ENCODE results near the gene ANKRD39. TPM values are rescaled to one million over a fixed set of nuclear protein-coding genes. Genes with fewer than 3 reads are reported as not detected.

The ANKRD39 gene
- total RNA-seq, 1 experiment from 2014 or later = 24.4 TPM

- H3K4me3 ChIP-seq (ENCODE audit: low read depth in 2 of 2, low read length in 2 of 2) = no peak overlapping the region
- intact Hi-C loops (cut with micrococcal nuclease; ENCODE audit: unreplicated experiment) = no loop called here
- in situ Hi-C loops (cut with HindIII; ENCODE audit: low pct_unique_long_range_greater_than_20kb, low sequenced_read_pairs) = no loop called here
- ChIA-PET CTCF (no interaction called here), POLR2A (no interaction called here)
- DNase-seq (ENCODE audit: low read depth, low spot score) (no peak), ATAC-seq (no peak)
- TF ChIP-seq TCF7L2 (IDR thresholded peaks at IDR 0.05; ENCODE audit: low read depth, low read length) = no peak
- TF ChIP-seq CTCF (IDR thresholded peaks at IDR 0.05) = no peak
- no peak for TF ChIP-seq POLR2AphosphoS5 (IDR thresholded peaks at IDR 0.05; ENCODE audit: low read depth, low read length)
- TF ChIP-seq SIN3A (IDR thresholded peaks at IDR 0.05; ENCODE audit: borderline replicate concordance, insufficient read depth, low read depth, low read length) = no peak
- TF ChIP-seq, protein P1, sequence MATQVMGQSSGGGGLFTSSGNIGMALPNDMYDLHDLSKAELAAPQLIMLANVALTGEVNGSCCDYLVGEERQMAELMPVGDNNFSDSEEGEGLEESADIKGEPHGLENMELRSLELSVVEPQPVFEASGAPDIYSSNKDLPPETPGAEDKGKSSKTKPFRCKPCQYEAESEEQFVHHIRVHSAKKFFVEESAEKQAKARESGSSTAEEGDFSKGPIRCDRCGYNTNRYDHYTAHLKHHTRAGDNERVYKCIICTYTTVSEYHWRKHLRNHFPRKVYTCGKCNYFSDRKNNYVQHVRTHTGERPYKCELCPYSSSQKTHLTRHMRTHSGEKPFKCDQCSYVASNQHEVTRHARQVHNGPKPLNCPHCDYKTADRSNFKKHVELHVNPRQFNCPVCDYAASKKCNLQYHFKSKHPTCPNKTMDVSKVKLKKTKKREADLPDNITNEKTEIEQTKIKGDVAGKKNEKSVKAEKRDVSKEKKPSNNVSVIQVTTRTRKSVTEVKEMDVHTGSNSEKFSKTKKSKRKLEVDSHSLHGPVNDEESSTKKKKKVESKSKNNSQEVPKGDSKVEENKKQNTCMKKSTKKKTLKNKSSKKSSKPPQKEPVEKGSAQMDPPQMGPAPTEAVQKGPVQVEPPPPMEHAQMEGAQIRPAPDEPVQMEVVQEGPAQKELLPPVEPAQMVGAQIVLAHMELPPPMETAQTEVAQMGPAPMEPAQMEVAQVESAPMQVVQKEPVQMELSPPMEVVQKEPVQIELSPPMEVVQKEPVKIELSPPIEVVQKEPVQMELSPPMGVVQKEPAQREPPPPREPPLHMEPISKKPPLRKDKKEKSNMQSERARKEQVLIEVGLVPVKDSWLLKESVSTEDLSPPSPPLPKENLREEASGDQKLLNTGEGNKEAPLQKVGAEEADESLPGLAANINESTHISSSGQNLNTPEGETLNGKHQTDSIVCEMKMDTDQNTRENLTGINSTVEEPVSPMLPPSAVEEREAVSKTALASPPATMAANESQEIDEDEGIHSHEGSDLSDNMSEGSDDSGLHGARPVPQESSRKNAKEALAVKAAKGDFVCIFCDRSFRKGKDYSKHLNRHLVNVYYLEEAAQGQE (IDR thresholded peaks at IDR 0.05; ENCODE audit: insufficient read depth in 1 of 2, low read depth in 2 of 2, low read length in 1 of 2) = no peak
- H3K4me1 ChIP-seq (ENCODE audit: control insufficient read depth, insufficient read depth, low read length) = peaks cover 12% of the 10 kb centered on the region
- H3K27me3 ChIP-seq (ENCODE audit: control insufficient read depth, insufficient read depth, low read length) = no peaks in the 10 kb centered on the region
- no peak overlapping the region for H3K27ac ChIP-seq (ENCODE audit: low read length)
- peaks cover 11% of the 10 kb centered on the region; the same call in 1 of the 2 replicates for H3K36me3 ChIP-seq (ENCODE audit: control insufficient read depth, insufficient read depth, low read length)
- no TSS peak for BruUV-seq (replicated peaks)
- no peaks in the 10 kb centered on the region for H3K9me3 ChIP-seq (ENCODE audit: control insufficient read depth, insufficient read depth, low read depth, low read length)
Observed at GRCh38 chr2:96866586-96866985, 8.8 kb upstream of the ANKRD39 start.

DNA sequence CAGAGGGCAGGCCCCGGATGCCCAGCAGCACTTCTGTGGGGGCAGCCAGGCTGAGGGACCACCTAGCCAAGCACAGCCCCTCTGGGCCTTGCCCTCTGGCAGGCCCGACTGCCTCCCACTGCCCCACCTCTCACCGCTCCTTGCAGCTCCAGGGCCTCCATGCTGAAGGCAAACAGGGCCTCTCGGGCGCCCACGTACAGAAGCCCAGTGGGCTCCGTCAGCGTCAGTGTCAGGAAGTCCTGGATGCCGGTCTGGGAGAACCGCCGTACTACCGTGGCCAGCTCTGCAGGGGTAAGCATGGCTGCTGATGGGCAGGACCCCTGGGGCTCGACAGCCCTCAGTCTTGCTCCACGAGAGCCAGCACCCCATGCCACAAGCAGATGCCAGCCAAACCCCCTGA lies 8.3 kb upstream of the ANKRD39 start:
- Histone ChIP-seq H3K4me3 (ENCODE audit: low read depth in 2 of 2, low read length in 2 of 2) (no peak overlapping the region), H3K9me3 (ENCODE audit: control insufficient read depth, insufficient read depth, low read depth, low read length) (no peaks in the 10 kb centered on the region), H3K4me1 (ENCODE audit: control insufficient read depth, insufficient read depth, low read length) (peaks cover 12% of the 10 kb centered on the region), H3K27ac (ENCODE audit: low read length) (no peak overlapping the region), H3K27me3 (ENCODE audit: control insufficient read depth, insufficient read depth, low read length) (no peaks in the 10 kb centered on the region), H3K36me3 (ENCODE audit: control insufficient read depth, insufficient read depth, low read length) (peaks cover 11% of the 10 kb centered on the region; the same call in 1 of the 2 replicates)
- CTCF ChIA-PET = no interaction called here
- ATAC-seq (no peak), DNase-seq (ENCODE audit: low read depth, low spot score) (no peak)
- intact Hi-C loops (cut with micrococcal nuclease; ENCODE audit: unreplicated experiment) = no loop called here
- POLR2A ChIA-PET = no interaction called here
- no peak for TF ChIP-seq SIN3A (IDR thresholded peaks at IDR 0.05; ENCODE audit: borderline replicate concordance, insufficient read depth, low read depth, low read length)
- TF ChIP-seq POLR2AphosphoS5 (IDR thresholded peaks at IDR 0.05; ENCODE audit: low read depth, low read length) = no peak
- TF ChIP-seq TCF7L2 (IDR thresholded peaks at IDR 0.05; ENCODE audit: low read depth, low read length) = no peak
- TF ChIP-seq, protein P1 (IDR thresholded peaks at IDR 0.05; ENCODE audit: insufficient read depth in 1 of 2, low read depth in 2 of 2, low read length in 1 of 2) = no peak
- no peak for TF ChIP-seq CTCF (IDR thresholded peaks at IDR 0.05)
- no TSS peak for BruUV-seq (replicated peaks)
- in situ Hi-C loops (cut with HindIII; ENCODE audit: low pct_unique_long_range_greater_than_20kb, low sequenced_read_pairs) = no loop called here
